Measurements from ENCODE around the gene VSIG8. TPM values are rescaled to one million over a fixed set of nuclear protein-coding genes. Genes with fewer than 3 reads are reported as not detected.

VSIG8 gene
- total and polyA plus RNA-seq, 9 of the 15 experiments (the other 6 are each of a cell fraction or from before 2014, with no cell fraction given) = not detected

- TF ChIP-seq HDAC8 (tag; IDR thresholded peaks at IDR 0.05) (no peak), REST (IDR thresholded peaks at IDR 0.05; ENCODE audit: borderline replicate concordance) (peak; percentile 47), REST (CRISPR knock-in tag; IDR thresholded peaks at IDR 0.05; ENCODE audit: low read depth) (no peak), ZC3H4 (CRISPR knock-in tag; IDR thresholded peaks at IDR 0.05; ENCODE audit: borderline replicate concordance) (no peak)
- Histone ChIP-seq H3K4me3 (no peak overlapping the region), H3K9ac (ENCODE audit: insufficient read depth in 1 of 2, low read depth in 2 of 2, low read length in 2 of 2) (no peak overlapping the region), H3K4me1 (replicated peaks in 1 of 2; ENCODE audit: control insufficient read depth in 2 of 2, insufficient read depth in 2 of 2, low read length in 2 of 2) (peaks cover 0 to 13% of the 10 kb centered on the region in 2 experiments; a peak in 2 of 5 replicates), H3K27me3 (ENCODE audit: control insufficient read depth in 2 of 2, insufficient read depth in 2 of 2, low read length in 2 of 2) (peaks cover 0 to 59% of the 10 kb centered on the region in 2 experiments; a peak in 4 of 5 replicates), H3K27ac (ENCODE audit: extremely low read depth, low read depth, low read length) (no peak overlapping the region), H4K20me1 (replicated peaks; ENCODE audit: control insufficient read depth, insufficient read depth, low read length) (no peaks in the 10 kb centered on the region), H2AFZ (ENCODE audit: low read depth, low read length) (no peak overlapping the region), H3K36me3 (ENCODE audit: control insufficient read depth, insufficient read depth, low read length) (no peaks in the 10 kb centered on the region), H3K9me1 (ENCODE audit: control insufficient read depth, insufficient read depth, low read length) (no peaks in the 10 kb centered on the region), H3K79me2 (ENCODE audit: control insufficient read depth, insufficient read depth, low read length) (no peaks in the 10 kb centered on the region), H3K4me2 (ENCODE audit: insufficient read depth, low read length) (no peak overlapping the region), H3K9me3 (replicated peaks; ENCODE audit: control insufficient read depth, insufficient read depth, low read depth, low read length) (no peaks in the 10 kb centered on the region)
- WGBS (ENCODE audit: insufficient coverage, low coverage, missing lambda C conversion rate) = 9% methylated on average over 6 of the region's 6 CpGs
- no peak for ATAC-seq
- in situ Hi-C loops (cut with MboI) (no loop called here), intact Hi-C loops (cut with micrococcal nuclease) (no loop called here)
- ChIA-PET POLR2A (interaction anchor here (0.6 to 0.8 kb wide), 2 partner anchors 11 to 16 kb away, joined by 3 to 4 read pairs; no protein-coding TSS in a partner anchor), CTCF (ENCODE audit: low intra/inter-chr PET ratio) (no interaction called here)
- no peak for DNase-seq (ENCODE audit: extremely low read depth in 1 of 4, low spot score in 3 of 4)
- FAIRE-seq = no peak
- BruUV-seq (replicated peaks) = no TSS peak
These were observed 4.6 kb downstream of the VSIG8 start for GRCh38 chr1:159857889-159858288.

Measured in K562 (cell line).